C4-2B (cell line): ENCODE results near the gene MYO9B.

ENCODE experiments used
- CTCF ChIP-seq: fragments of 450-650 bp; conservative IDR thresholded peaks from 2 replicates; pipeline ENCODE4 v1.5.1; 2017; ENCODE audit warnings: mild to moderate bottlenecking
- ZFX ChIP-seq: fragments of 450-650 bp; IDR thresholded peaks from 2 replicates; pipeline ENCODE4 v1.6.1; 2017

DNA sequence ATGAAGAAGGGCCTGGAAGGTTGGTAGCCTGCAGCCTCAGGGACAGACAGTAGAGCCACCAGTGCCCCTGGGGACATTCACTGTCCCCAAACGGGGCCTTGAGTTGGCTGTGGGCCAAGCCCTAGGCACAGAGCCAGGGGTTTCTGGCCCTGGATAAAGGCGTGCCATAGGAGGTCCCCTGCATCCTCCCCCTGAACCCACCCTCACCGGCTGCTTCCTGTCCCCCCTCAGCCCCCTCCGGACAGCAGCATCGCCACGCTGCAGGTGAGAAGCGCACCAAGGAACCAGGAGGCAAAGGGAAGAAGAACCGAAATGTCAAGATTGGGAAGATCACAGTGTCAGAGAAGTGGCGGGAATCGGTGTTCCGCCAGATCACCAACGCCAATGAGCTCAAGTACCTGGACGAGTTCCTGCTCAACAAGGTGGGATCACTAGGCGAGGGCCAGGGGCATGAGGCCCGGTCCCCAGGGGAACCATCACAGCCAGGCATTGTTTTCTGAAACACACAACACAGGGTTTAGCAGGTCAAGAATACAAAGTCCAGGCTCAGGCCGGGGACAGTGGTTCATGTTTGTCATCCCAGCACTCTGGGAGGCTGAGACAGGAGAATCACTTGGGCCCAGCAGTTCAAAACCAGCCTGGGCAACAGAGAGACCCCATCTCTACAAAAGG is 125.0 kb downstream of the MYO9B start:
- TF ChIP-seq CTCF (no peak), ZFX (no peak)
